HAP-1 (cell line): Measurements from ENCODE around the gene FAM217A.
A peak's percentile ranks its signal among the peaks of the same experiment; 100 is the strongest.

Experiments
- DNase-seq, 2 experiments: peaks; one replicate each; pipeline ENCODE4 v3.0.0-alpha.2; 2016 to 2020; ENCODE audit warnings: low spot score in 2 of 2
- H3K27me3 ChIP-seq: fragments of 250-450 bp; sonication (Bioruptor Pico); 2 replicates; pipeline ENCODE4 v1.5.1; 2020; ENCODE audit warnings: low read depth, mild to moderate bottlenecking, moderate library complexity
- H3K36me3 ChIP-seq: fragments of 250-450 bp; sonication (Bioruptor Pico); replicated peaks from 2 replicates; pipeline ENCODE4 v1.5.1; 2020; ENCODE audit warnings: mild to moderate bottlenecking
- H3K4me1 ChIP-seq: fragments of 250-450 bp; sonication (Bioruptor Pico); 2 replicates; pipeline ENCODE4 v1.5.1; 2020; ENCODE audit warnings: mild to moderate bottlenecking
- H3K4me3 ChIP-seq: fragments of 250-450 bp; sonication (Bioruptor Pico); 2 replicates; pipeline ENCODE4 v1.5.1; 2020; ENCODE audit warnings: mild to moderate bottlenecking, moderate library complexity
- H3K9me3 ChIP-seq: fragments of 250-450 bp; sonication (Bioruptor Pico); 2 replicates; pipeline ENCODE4 v1.5.1; 2020; ENCODE audit warnings: mild to moderate bottlenecking, moderate library complexity
- in situ Hi-C: fragments of 300-500 bp; cut with MboI; formaldehyde crosslinking; loops from 3 replicates; pipeline ENCODE4 v1.14.3; 2020; ENCODE audit warnings: low sequenced_read_pairs, inconsistent platforms, mixed read lengths

Gene FAM217A

GRCh38 chr6:4066029-4066755, 12.7 kb downstream of the FAM217A start:
- no peak for DNase-seq
- H3K4me1 ChIP-seq, result peaks cover 6% of the 10 kb centered on the region; the same call in 1 of the 2 replicates
- H3K4me3 ChIP-seq, result no peak overlapping the region
- peaks cover 37% of the 10 kb centered on the region for H3K36me3 ChIP-seq
- H3K9me3 ChIP-seq, result no peaks in the 10 kb centered on the region
- in situ Hi-C loops, result no loop called here
- no peaks in the 10 kb centered on the region for H3K27me3 ChIP-seq

GRCh38 chr6:4059115-4059777, 19.7 kb downstream of the FAM217A start:
- no peaks in the 10 kb centered on the region for H3K9me3 ChIP-seq
- peaks cover 4% of the 10 kb centered on the region; the same call in 1 of the 2 replicates for H3K4me1 ChIP-seq
- in situ Hi-C loops, result no loop called here
- peaks cover 88% of the 10 kb centered on the region for H3K36me3 ChIP-seq
- DNase-seq, result no peak
- no peak overlapping the region for H3K4me3 ChIP-seq
- no peaks in the 10 kb centered on the region for H3K27me3 ChIP-seq

GRCh38 chr6:4057036-4057435, 21.9 kb downstream of the FAM217A start:
- no peaks in the 10 kb centered on the region for H3K9me3 ChIP-seq
- no peak for DNase-seq
- H3K27me3 ChIP-seq, result no peaks in the 10 kb centered on the region
- in situ Hi-C loops, result no loop called here
- H3K4me1 ChIP-seq, result peaks cover 4% of the 10 kb centered on the region; the same call in 1 of the 2 replicates
- peaks cover 84% of the 10 kb centered on the region for H3K36me3 ChIP-seq
- no peak overlapping the region for H3K4me3 ChIP-seq

GRCh38 chr6:4055420-4056041, 23.4 kb downstream of the FAM217A start:
- no peaks in the 10 kb centered on the region for H3K27me3 ChIP-seq
- H3K4me1 ChIP-seq, result no peaks in the 10 kb centered on the region
- H3K9me3 ChIP-seq, result no peaks in the 10 kb centered on the region
- DNase-seq, result peak in 1 of 2 experiments; percentile 15
- in situ Hi-C loops, result no loop called here
- no peak overlapping the region for H3K4me3 ChIP-seq
- H3K36me3 ChIP-seq, result peaks cover 88% of the 10 kb centered on the region

- Histone ChIP-seq H3K27me3 (no peaks in the 10 kb centered on the region), H3K36me3 (peaks cover 80% of the 10 kb centered on the region), H3K9me3 (no peaks in the 10 kb centered on the region), H3K4me1 (0 out of 2 replicates have a peak, but pooled peaks cover 5% of the 10 kb centered on the region), H3K4me3 (no peak overlapping the region)
- no peak for DNase-seq
- in situ Hi-C loops, result no loop called here
Measured at GRCh38 chr6:4049246-4049645, 29.7 kb downstream of the FAM217A start.

DNA sequence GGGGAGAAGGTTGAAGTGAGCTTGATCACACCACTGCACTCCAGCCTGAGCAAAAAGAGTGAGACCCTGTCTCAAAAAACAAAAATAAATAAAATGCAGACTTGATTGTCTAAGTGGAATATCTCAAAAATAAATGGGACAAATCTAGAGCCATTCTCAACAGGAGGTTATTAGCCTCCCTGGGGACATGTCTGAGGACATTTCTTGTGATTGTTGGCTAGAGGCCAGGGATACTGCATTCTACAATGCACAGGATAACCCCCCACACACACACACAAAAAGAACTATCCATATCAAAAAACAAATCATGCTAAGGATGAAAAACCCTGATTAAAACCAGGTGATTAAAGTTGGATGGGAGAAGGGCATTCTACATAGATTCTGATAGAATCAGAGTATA, 37.5 kb downstream of the FAM217A start:
- Histone ChIP-seq H3K4me1 (peaks cover 23% of the 10 kb centered on the region), H3K27me3 (no peaks in the 10 kb centered on the region), H3K4me3 (no peak overlapping the region), H3K9me3 (no peaks in the 10 kb centered on the region), H3K36me3 (peaks cover 64% of the 10 kb centered on the region)
- in situ Hi-C loops, result no loop called here
- no peak for DNase-seq

DNA sequence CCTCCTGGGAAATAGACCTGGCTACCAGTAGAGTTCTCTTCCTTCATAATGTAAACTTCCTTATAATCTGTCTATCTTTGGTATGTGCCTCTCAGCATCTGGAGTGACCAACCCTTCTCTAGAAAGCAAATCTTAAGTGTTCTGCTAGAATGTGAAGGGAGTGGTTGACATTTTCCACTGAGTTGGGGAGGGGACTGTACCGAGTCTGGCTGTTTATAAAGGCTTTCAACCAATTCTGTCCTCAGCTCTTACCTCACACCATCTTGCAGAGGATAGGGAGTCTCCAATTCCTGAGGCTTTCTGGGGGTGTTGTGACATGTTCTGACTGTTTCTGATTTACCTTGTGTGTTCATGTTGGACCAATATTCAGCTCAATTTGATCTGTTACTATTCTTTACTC, 39.6 kb downstream of the FAM217A start:
- in situ Hi-C loops, result no loop called here
- Histone ChIP-seq H3K9me3 (no peaks in the 10 kb centered on the region), H3K4me3 (no peak overlapping the region), H3K36me3 (peaks cover 46% of the 10 kb centered on the region), H3K27me3 (no peaks in the 10 kb centered on the region), H3K4me1 (peaks cover 18% of the 10 kb centered on the region)
- DNase-seq, result no peak

GRCh38 chr6:4036581-4036980, 42.4 kb downstream of the FAM217A start:
- H3K4me1 ChIP-seq, result peaks cover 38% of the 10 kb centered on the region
- H3K36me3 ChIP-seq, result peaks cover 39% of the 10 kb centered on the region
- DNase-seq, result no peak
- H3K4me3 ChIP-seq, result no peak overlapping the region
- in situ Hi-C loops, result no loop called here
- H3K27me3 ChIP-seq, result no peaks in the 10 kb centered on the region
- no peaks in the 10 kb centered on the region for H3K9me3 ChIP-seq

DNA sequence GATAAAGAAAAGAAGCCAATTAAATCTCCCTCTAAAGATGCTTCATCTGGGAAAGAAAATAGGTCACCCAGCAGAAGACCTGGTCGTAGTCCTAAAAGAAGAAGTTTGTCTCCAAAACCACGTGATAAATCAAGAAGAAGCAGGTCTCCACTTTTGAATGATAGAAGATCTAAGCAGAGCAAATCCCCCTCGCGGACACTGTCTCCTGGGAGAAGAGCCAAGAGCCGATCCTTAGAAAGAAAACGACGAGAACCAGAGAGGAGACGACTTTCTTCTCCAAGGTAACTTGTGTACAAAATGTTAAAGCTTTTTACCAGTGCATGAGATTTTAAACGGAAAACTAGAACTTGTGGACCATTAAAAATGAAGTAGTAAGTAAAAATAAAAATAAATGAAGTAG, 46.5 kb downstream of the FAM217A start:
- H3K36me3 ChIP-seq, result peaks cover 41% of the 10 kb centered on the region

DNA sequence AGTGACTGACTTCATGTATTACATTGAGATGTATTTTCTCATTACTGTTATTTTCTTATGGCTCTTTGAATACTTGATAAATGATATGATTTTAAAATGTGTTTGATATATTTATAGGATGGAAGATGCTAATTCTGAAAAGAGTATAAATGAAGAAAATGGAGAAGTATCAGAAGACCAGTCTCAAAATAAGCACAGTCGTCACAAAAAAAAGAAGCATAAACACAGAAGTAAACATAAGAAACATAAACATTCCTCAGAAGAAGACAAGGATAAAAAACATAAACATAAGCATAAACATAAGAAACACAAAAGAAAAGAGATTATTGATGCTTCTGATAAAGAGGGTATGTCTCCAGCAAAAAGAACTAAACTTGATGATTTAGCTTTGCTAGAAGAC, 47.5 kb downstream of the FAM217A start:
- peaks cover 31% of the 10 kb centered on the region for H3K4me1 ChIP-seq
- no peak overlapping the region for H3K4me3 ChIP-seq
- in situ Hi-C loops, result no loop called here
- H3K9me3 ChIP-seq, result no peaks in the 10 kb centered on the region
- H3K36me3 ChIP-seq, result peaks cover 44% of the 10 kb centered on the region
- DNase-seq, result no peak
- no peaks in the 10 kb centered on the region for H3K27me3 ChIP-seq

More for the DNA sequence above, 46.5 kb downstream of the FAM217A start:
- in situ Hi-C loops, result no loop called here
- Histone ChIP-seq H3K4me3 (no peak overlapping the region), H3K4me1 (peaks cover 29% of the 10 kb centered on the region), H3K9me3 (no peaks in the 10 kb centered on the region), H3K27me3 (no peaks in the 10 kb centered on the region)
- peak in 1 of 2 experiments; percentile 36 for DNase-seq

GRCh38 chr6:4030669-4031068, 48.3 kb downstream of the FAM217A start:
- Histone ChIP-seq H3K4me1 (peaks cover 32% of the 10 kb centered on the region), H3K4me3 (no peak overlapping the region), H3K36me3 (peaks cover 44% of the 10 kb centered on the region), H3K27me3 (no peaks in the 10 kb centered on the region), H3K9me3 (no peaks in the 10 kb centered on the region)
- in situ Hi-C loops, result no loop called here
- DNase-seq, result no peak

DNA sequence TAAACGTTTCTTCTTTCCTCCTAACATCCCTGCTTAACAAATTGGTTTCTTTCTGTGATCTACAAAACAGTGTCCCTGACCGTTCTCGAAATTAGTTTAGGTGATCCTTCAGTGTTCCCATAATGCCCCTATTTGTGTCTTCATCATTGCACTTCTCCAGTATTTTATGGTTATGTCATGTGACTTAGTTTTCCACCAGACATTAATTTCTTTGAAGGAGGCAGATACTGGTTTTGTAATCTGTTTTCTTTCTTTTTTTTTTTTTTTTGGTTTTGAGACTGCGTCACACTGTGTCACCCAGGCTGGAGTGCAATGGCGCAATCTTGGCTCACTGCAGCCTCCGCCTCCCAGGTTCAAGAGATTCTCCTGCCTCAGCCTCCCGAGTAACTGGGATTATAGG, 49.2 kb downstream of the FAM217A start:
- no peaks in the 10 kb centered on the region for H3K27me3 ChIP-seq
- H3K4me3 ChIP-seq, result no peak overlapping the region
- peaks cover 42% of the 10 kb centered on the region for H3K4me1 ChIP-seq
- H3K9me3 ChIP-seq, result no peaks in the 10 kb centered on the region
- no peak for DNase-seq
- H3K36me3 ChIP-seq, result peaks cover 44% of the 10 kb centered on the region
- in situ Hi-C loops, result no loop called here

- no peak for DNase-seq
- in situ Hi-C loops, result no loop called here
- no peaks in the 10 kb centered on the region for H3K27me3 ChIP-seq
- peaks cover 45% of the 10 kb centered on the region for H3K4me1 ChIP-seq
- H3K4me3 ChIP-seq, result no peak overlapping the region
- H3K36me3 ChIP-seq, result peaks cover 36% of the 10 kb centered on the region
- no peaks in the 10 kb centered on the region for H3K9me3 ChIP-seq
Measured at GRCh38 chr6:4028051-4028450, 50.9 kb downstream of the FAM217A start.

GRCh38 chr6:4025681-4026080, 53.3 kb downstream of the FAM217A start:
- Histone ChIP-seq H3K36me3 (peaks cover 14% of the 10 kb centered on the region; the same call in 1 of the 2 replicates), H3K9me3 (no peaks in the 10 kb centered on the region), H3K4me3 (no peak overlapping the region), H3K27me3 (no peaks in the 10 kb centered on the region), H3K4me1 (peaks cover 32% of the 10 kb centered on the region)
- DNase-seq, result no peak
- in situ Hi-C loops, result no loop called here
